ENCODE results near the gene AHCY.

DNA sequence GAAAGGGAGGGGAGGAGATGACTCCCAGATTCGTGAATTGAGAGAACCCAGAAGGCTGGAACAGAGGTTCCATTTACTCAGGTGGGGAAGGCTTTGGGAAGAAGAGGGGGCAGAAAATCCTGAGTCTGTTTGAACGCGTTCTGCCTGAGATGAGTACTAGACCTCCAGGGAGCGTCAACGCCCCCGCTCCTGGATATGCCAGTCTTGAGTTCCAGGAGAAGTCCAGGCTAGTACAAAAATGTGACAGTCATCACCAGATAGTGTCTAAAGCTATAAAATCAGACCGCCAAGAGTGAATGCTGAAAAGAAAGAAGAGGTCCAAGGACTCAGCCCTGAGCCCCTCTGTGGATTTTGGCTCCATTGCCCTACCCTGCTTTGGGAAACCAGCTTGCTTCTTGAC lies 8.6 kb downstream of the AHCY start:
- TF ChIP-seq CTCF (IDR thresholded peaks at IDR 0.05) (no peak), POLR2A (IDR thresholded peaks at IDR 0.05) (no peak)
